COLO668 (cell line): ENCODE measurements around the gene VAV2.
"Not testable (repeated sequence)": the region's sequence is repeated elsewhere in the genome, so short reads cannot be mapped to it uniquely, and the experiment has no call there.

Source experiments
- DNase-seq: peaks from one replicate; lab custom pipeline; 2025; ENCODE audit not compliant: unreplicated experiment; lab: John Stamatoyannopoulos, UW

The VAV2 gene

DNA sequence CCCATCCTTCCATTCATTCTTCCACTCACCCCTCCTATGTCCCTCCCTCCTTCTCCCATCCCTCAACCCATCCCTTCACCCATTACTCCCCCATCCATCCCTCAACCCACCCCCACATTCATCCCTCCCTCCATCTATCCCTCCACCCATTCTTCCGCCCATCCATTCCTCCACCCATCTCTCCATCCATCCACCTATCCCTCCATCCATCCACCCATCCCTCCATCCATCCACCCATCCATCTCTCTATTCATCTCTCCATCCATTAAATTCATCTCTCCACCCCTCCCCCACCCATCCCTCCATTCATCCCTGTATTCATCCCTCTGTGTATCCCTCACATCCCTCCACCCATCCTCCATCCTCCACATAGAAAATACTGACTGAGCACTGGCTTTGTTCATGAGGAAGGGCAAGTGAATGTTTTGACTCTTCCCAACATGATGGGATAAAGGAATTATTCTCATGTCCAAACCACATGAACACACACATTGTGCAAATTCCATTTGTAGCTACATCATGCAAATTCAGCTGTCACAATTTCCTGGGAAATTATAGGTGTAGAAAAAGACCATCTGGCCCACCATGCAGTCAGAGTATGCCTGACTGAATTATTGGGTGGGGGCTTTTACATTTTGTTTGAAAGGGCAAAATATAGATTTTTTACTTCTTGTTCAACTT, 6.9 kb upstream of the VAV2 start:
- DNase-seq: no peak

GRCh38 chr9:133997584-133997983, 5.5 kb upstream of the VAV2 start:
- DNase-seq: no peak

DNA sequence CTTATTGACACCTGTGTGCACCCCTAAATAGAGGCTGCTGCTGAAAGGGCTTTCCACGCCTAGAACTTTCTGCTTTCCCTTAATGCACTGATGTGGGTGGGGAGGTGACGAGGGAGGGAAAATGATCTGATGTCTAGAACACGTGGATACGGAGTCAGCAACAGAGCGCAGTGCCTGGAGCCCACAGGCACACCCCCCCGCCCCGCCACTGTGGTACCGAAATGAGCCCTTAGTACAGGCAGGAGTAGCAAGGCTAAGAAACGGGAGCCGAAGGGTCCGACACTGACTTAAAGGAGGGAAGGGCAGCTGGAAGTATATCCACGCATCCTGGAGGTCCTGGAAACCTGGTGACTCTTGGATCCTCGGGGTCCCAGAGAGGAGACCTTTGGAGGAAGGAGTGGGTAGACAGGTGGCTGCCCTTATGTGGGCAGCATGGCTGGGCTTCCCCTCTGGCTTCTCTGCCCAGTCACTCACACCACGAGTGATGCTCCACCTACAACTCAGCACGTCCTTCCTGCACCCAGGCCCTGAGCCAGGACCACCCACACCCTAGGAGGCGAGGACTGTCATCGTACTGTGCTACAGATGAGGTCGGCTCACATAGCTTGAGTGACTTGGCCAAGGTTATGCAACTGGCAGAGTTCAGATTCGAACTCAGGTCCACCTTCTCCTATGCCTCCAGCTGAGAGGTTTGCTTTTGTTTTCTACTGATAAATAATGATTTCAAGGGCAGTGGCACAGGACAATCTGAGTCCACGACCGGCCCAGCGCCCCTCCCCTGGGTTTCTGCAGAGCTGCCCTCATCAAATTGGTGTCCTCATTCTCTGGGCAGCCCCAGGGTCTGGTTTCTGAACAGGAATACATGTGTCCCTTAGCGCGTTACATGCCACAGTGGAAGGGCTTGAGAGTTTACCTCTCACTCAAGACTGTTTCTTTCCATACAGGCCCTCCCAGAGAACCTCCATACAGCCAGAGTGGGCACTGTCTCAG, 4.7 kb upstream of the VAV2 start:
- no peak for DNase-seq

DNA sequence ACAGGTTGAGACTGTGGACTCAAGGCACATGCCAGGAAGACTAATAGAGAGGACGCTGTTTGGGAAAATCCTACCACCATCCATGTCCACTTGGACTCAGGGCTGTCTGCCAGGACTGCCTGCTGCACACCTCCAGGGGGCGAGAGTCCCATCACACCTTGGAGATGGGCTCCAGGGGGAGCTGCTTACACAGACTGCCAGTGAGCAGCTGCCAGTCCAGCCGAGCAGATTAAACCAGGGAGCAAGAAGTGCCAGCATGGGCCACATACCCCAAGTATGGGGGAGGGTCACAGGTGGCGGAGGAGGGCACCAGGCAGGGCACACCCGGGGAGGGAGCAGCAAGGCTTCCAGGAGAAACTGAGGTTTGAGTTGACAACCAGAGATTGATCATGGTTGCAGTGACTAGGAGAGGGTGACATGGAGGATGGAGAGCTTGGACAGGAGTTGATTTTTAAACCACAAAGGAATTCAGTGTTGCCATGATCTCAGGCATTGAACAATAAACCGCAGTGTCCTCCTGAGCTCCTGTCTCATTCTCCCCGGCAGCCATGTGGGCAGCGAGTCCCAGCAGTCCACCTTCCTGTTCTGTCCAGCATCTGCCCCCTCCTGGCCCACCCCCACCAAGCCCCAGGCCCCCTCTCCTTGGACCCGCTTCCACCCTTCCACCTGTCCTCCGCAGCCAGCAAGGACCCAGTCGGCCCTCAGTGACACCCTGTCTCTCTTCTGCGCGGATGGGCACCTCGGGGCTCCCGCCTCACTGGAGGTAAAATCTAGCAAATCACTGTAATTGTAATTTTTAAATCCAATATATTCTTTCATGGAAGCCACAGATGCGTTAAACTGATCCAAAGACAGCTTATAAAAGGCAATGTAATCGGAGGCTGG, 3.1 kb upstream of the VAV2 start:
- no peak for DNase-seq

DNA sequence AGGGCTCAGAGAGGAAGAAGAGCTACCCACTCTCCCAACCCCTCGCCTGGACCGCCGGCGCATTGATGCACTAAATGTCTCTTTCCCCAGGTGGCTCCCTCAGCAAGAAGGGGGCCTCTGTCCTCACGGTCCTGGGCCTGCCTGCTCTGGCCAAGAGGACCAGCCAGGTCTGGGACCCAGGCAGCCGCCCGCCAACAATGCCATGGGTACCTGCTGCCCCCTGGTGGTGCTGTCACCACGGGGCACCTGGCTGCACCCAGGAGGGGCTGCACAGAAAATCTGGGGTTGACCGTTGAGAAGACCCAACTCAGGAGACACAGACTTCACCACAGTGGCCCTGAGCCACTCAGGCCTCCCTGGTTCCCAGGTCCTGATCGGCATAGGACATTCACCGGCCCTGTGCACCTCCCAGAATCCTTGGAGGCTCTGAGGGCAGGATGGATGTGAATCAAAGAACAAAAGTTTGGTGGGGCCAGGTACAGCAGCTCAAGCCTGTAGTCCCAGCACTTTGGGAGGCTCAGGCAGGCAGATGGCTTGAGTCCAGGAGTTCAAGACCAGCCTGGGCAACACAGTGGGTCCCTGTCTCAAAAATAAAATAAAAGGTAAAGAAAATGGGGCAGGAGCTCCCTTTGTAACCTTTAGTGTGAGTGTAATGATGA, 2.4 kb upstream of the VAV2 start:
- DNase-seq: peak; percentile 74

- no peak for DNase-seq
Measured at GRCh38 chr9:133993635-133994253, 1.6 kb upstream of the VAV2 start.

DNA sequence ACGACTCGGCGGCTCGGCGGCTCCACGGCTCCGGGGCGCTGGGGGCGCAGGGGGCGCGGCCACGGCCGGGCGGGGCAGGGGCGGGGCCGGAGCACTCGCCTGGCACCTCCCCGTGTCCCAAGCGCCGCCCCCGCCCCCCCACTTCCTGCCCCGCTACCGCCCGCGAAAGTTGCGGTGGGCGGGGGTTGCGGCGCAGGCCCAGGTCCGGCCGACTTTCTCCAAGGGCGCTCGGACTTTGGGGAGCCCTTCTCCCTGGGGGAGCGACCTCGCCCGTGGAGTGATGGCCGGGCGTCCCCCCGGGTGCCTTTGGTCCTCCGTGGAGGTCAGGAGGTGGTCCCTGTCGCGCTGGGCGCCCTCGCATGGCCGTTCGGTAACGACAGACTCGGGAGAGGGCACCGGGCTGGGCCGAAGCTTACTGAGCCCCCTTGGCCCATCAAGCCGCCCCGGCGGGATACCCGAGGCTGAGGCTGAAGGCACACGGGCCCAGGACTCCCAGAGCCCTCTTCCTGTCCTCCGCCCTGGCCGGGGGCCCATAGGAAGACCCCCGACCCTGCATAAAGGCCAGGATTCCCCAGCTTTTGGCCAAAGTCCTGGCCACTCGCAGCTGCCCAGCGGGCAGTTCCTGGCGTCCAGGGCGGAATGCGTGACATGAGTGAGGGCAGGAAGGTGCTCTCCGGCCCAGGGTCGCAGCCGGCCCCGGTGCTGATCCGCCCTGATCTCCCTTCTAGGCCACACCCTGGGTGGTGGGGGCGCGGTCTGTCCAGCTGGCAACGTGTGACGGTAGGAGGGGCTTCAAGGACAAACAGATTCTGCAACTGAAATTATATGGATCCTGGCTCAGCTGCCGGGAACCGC, 883 bp upstream of the VAV2 start:
- peak; percentile 73 for DNase-seq

- DNase-seq: peak; percentile 67
Measured at GRCh38 chr9:133991214-133991921, 756 bp downstream of the VAV2 start.

GRCh38 chr9:133990366-133991213, 1.5 kb downstream of the VAV2 start:
- DNase-seq: peak; percentile 78

DNA sequence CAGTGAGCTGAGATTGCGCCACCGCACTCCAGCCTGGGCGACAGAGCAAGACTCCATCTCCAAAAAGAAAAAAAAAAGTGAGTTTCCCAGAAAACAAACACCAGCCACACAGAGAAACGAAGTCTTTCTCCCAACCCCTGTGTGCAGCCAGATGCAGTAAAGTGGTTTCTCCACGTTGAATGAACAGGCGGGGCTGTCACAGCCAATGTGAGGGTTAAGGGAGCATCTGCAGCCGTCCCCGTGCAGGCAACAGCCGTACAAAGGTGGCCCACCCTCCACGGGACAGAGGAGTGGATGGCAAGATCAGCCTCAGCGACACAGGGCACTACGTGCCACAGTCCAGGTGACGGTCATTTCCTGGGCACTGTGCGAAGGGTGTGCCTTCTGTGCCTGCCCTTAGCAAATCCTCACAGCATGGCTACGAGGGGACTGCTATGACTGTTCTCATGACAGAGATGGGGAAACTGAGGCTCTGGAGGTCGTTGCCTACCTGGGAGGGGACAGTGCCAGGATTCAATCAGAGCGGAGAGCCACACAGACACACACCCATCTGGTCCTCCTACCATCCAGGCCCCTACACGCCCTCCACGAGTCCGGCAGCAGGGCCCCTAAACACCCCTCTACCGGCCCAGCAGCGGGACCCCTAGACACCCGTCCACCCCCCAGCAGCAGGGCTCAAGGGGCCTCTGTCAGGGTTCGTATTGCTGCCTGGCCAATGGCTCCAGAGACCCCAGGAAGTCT, 2.3 kb downstream of the VAV2 start:
- DNase-seq: no peak

- DNase-seq: not testable (repeated sequence)
Measured at GRCh38 chr9:133988771-133989170, 3.4 kb downstream of the VAV2 start.

DNA sequence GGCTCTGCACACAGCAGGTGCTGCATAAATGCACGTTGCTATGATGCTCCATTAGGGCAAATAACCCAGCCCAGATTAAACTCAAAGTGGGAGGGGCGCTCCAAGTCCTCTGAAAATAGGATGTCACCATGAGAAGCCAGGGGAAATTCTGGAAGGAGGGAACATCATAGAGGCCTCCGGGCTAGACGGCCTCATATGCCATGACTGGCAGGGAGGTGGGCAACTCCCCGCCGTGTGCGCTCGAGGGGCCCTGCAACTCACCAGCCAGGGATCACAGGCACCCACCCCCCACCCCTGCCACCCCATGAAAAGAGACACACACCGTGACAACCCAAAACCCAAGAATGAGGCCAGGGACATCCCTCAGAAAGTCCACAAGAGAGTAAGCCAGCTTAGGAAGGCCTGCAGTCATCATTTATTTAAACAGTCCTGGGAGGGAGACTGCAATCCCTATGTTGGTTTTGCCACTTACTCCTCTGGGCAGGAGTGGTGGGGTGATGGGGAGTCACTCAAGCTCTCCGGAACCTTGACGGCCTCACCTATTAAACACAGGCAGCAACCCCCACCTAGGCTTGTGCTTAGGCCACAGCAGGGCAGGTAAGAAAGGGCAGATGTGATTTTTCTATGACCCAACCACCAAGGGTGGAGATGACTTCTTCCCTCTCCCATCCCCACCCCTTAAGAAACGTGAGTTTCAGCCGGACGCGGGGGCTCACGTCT, 4.0 kb downstream of the VAV2 start:
- DNase-seq: no peak

DNA sequence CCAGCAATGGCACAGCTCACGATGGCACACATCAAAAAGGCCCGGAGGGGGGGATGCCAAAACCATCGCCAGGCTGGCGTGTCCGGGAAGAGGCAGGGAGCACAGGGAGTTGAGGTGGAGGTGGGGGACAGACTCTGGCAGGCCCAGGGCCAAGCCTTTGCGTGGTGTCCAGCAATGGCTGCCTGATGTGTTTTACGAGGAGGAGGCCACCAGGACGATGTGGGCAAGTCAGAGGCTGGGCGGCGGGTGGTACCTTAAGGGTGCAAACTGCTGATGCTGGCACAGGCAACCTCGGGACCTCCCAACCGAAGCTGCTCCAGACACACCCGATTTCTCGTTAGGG, 4.7 kb downstream of the VAV2 start:
- DNase-seq: no peak

GRCh38 chr9:133986774-133987445, 5.2 kb downstream of the VAV2 start:
- no peak for DNase-seq

GRCh38 chr9:133986061-133986460, 6.1 kb downstream of the VAV2 start:
- DNase-seq: no peak
